Measurements from ENCODE around the gene SRGAP2B.
"Not testable (repeated sequence)": the region's sequence is repeated elsewhere in the genome, so short reads cannot be mapped to it uniquely, and the experiment has no call there.

Gene SRGAP2B

GRCh38 chr1:144995833-144996410 is 99.2 kb downstream of the SRGAP2B start:
- DNase-seq (ENCODE audit: low read depth) = not testable (repeated sequence)

GRCh38 chr1:144992915-144993314 is 102.2 kb downstream of the SRGAP2B start:
- DNase-seq (ENCODE audit: low read depth) = not testable (repeated sequence)

DNA sequence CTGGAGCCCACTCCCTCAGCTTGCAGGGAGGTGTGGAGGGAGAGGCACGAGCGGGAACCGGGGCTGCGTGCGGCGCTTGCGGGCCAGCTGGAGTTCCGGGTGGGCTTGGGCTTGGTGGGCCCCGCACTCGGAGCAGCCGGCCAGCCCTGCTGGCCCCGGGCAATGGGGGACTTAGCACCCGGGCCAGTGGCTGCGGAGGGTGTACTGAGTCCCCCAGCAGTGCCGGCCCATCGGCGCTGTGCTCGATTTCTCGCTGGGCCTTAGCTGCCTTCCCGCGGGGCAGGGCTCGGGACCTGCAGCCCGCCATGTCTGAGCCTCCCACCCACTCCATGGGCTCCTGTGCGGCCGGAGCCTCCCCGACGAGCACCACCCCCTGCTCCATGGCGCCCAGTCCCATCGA is 104.5 kb downstream of the SRGAP2B start:
- not testable (repeated sequence) for DNase-seq (ENCODE audit: low read depth)

DNA sequence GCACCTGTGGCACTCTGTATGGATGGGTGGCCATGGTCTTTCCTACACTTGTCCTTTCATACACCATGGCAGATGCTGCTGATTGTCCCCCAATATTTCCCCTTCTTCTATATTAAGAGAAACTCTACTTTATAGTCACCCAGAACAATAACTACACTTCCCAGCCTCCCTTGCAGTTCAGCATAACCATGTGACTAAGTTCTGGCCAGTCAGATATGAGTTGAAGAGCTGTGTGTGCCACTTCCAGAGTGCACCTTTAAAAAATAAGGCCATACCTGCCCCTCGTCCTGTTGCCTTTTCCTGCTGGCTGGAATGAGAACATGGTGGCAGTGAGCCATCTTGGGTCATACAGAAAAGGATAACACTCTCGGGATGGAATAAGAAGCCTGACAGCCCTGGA is 108.0 kb downstream of the SRGAP2B start:
- not testable (repeated sequence) for DNase-seq (ENCODE audit: low read depth)

DNA sequence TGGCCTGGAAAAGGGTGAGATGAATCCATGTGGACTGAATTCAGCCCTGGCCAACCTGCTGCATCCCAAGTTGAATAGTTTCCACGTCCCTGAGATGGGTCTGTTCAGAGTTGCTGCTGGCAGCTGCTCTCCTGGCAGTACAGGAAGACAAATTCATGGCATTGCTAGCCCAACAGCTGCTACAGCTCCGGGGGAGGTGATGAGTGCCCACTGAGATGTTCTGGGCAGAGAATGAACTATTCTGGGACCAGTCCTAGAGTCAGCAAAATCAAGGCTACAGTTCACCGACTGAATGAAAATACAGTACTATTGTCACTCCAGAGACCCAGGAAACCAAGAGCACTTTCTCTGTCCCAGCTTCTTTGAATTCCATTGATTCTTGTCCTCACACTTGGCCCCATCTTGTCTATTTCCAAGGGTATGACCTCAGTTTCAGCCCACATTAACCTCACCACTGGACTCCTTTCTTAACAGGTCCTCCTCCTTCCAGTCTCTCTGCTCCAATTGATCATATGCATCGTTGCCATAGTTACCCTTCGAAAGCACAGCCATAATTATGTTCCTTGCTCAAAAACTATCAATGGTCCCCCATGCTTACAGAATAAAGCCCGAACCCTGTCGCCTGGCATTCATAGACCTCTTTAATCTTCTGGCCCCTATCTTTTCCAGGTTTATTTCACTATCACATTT is 108.8 kb downstream of the SRGAP2B start:
- DNase-seq (ENCODE audit: low read depth) = not testable (repeated sequence)

GRCh38 chr1:144985550-144986170 is 109.5 kb downstream of the SRGAP2B start:
- not testable (repeated sequence) for DNase-seq (ENCODE audit: low read depth)

DNA sequence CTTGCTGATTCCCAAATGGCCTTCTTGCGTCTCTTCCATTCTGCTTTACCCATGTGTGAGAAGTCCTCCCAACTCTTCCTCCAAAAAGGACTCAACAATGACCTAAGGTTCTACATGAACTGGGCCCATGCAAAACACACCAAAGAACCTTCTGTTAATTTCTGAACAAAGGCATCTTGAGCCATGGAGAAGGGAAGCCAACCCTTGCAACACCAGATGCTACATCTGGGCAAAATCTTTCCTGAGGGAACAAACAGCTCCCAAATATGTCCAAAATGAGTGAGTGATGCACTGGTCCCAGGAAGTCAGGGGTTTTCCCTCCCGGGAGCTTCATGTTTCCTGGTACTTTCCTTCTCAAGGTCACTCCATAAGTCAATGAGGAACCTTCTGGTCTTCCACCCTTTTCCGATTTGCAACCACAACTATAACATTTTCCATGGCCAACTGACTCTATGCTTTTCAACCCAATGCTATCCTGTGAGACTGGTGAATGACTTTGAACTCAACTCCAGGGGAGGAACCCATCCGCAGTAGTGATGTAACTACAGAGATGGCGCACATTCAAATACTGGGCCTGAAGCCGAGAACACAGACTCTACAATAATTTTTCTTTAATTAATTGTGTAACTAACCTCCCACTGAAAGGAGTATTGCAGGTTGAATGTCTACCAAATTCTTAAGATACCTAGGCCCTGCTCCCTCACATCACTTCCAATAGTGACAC is 112.2 kb downstream of the SRGAP2B start:
- not testable (repeated sequence) for DNase-seq (ENCODE audit: low read depth)

GRCh38 chr1:144981157-144981556 is 114.0 kb downstream of the SRGAP2B start:
- DNase-seq (ENCODE audit: low read depth) = not testable (repeated sequence)

GRCh38 chr1:144979960-144980595 is 115.0 kb downstream of the SRGAP2B start:
- DNase-seq (ENCODE audit: low read depth) = not testable (repeated sequence)

- DNase-seq (ENCODE audit: low read depth) = not testable (repeated sequence)
Observed at GRCh38 chr1:144977856-144978255, 117.3 kb downstream of the SRGAP2B start.

GRCh38 chr1:144971936-144972335 is 123.2 kb downstream of the SRGAP2B start:
- DNase-seq (ENCODE audit: low read depth) = not testable (repeated sequence)

- DNase-seq (ENCODE audit: low read depth) = not testable (repeated sequence)
Observed at GRCh38 chr1:144966488-144966887, 128.6 kb downstream of the SRGAP2B start.

- not testable (repeated sequence) for DNase-seq (ENCODE audit: low read depth)
Observed at GRCh38 chr1:144964765-144965164, 130.4 kb downstream of the SRGAP2B start.

- not testable (repeated sequence) for DNase-seq (ENCODE audit: low read depth)
Observed at GRCh38 chr1:144964186-144964585, 130.9 kb downstream of the SRGAP2B start.

GRCh38 chr1:144963571-144963970 is 131.6 kb downstream of the SRGAP2B start:
- not testable (repeated sequence) for DNase-seq (ENCODE audit: low read depth)

DNA sequence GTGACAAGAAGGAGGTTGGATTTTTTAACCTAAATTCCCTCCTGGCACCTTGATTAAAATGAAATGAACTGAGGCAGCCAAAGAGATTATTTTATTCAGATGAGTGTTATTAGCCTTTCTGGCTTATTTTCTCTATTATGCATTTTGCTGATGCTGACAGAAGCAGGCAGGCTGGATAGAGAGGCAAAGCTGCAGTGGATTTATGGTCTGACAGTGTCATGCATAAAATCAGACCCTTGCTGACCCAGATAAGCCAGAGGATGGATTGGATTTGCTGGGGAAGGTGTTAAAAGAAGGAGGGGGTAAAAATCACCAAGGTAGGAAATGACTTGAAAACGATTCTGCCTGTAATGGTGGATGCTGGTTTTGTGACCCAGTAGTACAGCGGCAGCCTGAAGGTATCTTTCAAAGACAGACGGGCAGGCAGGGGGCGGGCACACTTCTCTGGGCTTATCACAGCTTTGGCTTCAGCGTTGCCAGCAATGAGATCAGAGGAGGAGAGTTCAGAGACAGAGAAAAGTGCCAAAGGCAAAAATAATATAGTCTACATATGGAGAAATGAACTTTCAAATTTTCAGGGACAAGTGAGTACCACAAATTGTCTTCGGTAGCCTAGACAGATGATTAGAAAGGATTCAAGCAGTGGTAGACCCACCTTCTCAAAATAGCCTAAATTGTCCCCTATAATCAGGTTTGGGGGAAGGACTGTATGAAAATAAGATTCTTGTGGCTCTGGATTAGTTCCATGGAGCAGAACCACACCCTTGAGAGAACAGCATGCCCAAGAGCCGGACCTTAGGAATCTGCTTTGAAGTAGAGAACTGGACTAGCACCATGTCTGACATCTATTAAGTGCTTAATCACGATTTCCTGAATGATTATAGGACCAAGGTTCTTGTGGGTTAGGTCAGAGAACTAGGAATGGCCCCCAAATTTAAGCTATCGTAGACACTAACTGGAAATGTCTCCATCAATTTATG is 133.2 kb downstream of the SRGAP2B start:
- DNase-seq (ENCODE audit: low read depth) = not testable (repeated sequence)

- DNase-seq (ENCODE audit: low read depth) = not testable (repeated sequence)
Observed at GRCh38 chr1:144960929-144961488, 134.1 kb downstream of the SRGAP2B start.

DNA sequence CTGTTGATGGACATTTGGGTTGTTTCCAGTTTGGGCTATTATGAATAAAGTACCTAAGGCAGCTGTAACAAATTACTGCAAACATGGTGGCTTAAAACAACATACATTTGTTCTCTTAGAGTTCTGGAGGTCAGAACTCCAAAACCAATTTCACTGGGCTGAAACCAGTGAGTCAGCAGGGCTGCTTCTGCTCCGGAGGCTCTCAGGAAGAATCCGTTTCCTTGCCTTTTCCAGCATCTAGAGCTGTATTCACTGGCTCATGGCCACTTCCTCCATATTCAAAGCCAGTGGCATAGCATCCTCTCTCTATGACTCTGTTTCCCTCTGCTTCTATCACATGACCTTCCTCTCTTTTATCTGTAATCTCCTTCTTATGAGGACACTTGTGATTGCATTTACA is 146.7 kb downstream of the SRGAP2B start:
- DNase-seq (ENCODE audit: low read depth) = not testable (repeated sequence)

DNA sequence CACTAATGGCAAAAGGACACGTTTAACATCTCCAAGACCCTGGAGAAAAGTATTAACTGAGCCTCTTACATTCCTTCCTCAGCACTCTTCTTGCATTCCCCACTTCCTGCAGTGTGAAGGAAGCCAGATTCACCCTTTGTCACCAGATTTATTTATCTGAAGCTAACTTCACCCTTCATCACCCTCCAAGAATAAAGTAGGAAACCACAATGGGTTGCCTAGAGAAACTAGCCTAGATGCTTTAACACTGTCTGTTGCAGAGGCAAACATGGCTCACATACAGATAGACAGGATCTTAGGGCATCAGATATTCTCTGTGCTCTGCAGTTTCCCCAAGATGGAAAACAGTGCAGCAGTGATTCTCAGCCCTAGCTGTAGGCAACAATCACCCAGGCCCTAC is 147.6 kb downstream of the SRGAP2B start:
- not testable (repeated sequence) for DNase-seq (ENCODE audit: low read depth)
